Effector memory CD8-positive, alpha-beta T cell (primary cell): ENCODE measurements around the gene FILIP1L.

Experiments
- ATAC-seq: fragments of 150-1000 bp; cut with Tn5 transposase; replicated peaks from 2 replicates; pipeline ENCODE4 v1.10.0; 2021; ENCODE audit warnings: mild to moderate bottlenecking, moderate library complexity
- DNase-seq, 3 experiments: peaks; one replicate each; pipeline ENCODE4 v3.0.0; 2021
- H3K27ac Mint-ChIP-seq, 2 donors: one replicate each; pipeline ENCODE4 v1.8.0; 2022; ENCODE audit warnings: mild to moderate bottlenecking in 2 of 2, mixed read lengths in 2 of 2, moderate library complexity in 2 of 2
- H3K27me3 Mint-ChIP-seq, 2 donors: one replicate each; pipeline ENCODE4 v1.8.0; 2022; ENCODE audit warnings: mixed read lengths in 2 of 2
- H3K36me3 Mint-ChIP-seq: one replicate; pipeline ENCODE4 v1.8.0; 2022; ENCODE audit warnings: mild to moderate bottlenecking, moderate library complexity, mixed read lengths; ENCODE audit not compliant: insufficient read depth
- H3K4me1 Mint-ChIP-seq, 2 donors: one replicate each; pipeline ENCODE4 v1.8.0; 2022; ENCODE audit warnings: low read depth in 2 of 2, mixed read lengths in 2 of 2
- H3K4me3 Mint-ChIP-seq, 2 donors: one replicate each; pipeline ENCODE4 v1.8.0; 2022; ENCODE audit warnings: mild to moderate bottlenecking in 2 of 2, mixed read lengths in 2 of 2, moderate library complexity in 2 of 2
- H3K9me3 Mint-ChIP-seq, 2 donors: one replicate each; pipeline ENCODE4 v1.8.0; 2022; ENCODE audit warnings: mixed read lengths in 2 of 2

The FILIP1L gene

DNA sequence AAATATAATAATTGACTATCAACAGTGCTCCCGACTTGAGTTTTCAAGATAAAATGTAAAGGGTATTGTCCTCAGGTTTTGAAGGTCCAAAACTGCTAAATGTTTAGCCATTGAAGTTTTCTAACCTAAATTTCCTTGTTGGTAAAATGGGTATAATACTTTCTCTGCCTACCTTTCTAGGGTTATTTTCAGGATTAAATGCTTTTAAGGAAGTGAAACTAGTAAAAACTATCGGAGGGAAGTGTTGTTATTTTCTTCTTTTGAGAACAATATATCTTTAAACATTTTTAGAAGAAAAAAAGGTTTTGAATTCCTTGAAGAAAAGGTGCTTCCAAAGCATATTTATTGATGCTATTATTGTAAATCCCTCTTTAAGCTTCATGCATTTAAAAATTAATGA lies 67.3 kb downstream of the FILIP1L start:
- Mint-ChIP-seq H3K4me3 (peak overlapping the region in 1 of 2 donors; percentile 42), H3K36me3 (no peaks in the 10 kb centered on the region), H3K27ac (peak overlapping the region; percentile 54 to 65), H3K9me3 (no peaks in the 10 kb centered on the region), H3K4me1 (peaks cover 0 to 6% of the 10 kb centered on the region in 2 donors), H3K27me3 (no peaks in the 10 kb centered on the region)
- ATAC-seq = no peak
- no peak for DNase-seq

DNA sequence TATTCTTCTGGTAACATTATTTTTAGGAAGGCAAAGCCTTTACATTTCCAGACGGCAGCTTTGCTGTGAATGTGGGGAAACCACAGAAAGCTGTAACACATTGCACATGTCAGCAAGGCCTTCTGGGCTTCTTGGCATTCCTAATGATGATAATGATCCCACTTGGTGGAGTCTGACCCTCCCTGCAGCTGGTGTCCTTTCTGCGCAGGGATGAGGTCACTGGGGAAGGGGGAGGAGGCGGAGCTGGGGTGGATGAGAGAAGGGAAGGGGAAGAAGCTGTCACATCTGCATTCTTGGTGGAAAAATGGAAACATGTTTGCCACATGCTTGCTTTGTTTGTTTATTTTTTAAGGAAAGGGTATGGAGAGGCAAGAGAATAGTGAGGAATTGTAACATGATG lies 68.6 kb downstream of the FILIP1L start:
- no peaks in the 10 kb centered on the region for H3K36me3 Mint-ChIP-seq
- DNase-seq (no peak), ATAC-seq (no peak)
- no peaks in the 10 kb centered on the region for H3K27me3 Mint-ChIP-seq
- peaks cover 0 to 6% of the 10 kb centered on the region in 2 donors for H3K4me1 Mint-ChIP-seq
- no peak overlapping the region for H3K4me3 Mint-ChIP-seq
- no peak overlapping the region for H3K27ac Mint-ChIP-seq
- H3K9me3 Mint-ChIP-seq = no peaks in the 10 kb centered on the region

DNA sequence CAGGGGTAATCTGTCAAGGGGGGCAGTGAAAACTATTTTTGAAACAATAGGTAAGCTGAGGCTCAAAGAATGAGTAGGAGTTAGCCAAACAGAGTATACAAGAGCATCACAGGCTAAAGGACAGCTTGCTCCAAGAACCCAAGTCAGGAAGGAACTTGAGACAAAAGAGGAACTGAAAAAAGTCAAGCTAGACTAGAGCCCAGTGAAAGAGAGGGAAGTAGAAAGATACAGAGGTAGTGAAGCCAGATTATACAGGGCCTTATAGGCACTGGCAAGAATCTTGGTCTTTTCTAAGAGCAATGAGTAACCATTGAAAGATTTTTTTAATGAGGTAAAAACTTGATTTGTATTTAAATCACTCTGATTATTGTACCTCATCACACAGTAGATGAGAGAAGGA lies 69.9 kb downstream of the FILIP1L start:
- ATAC-seq (peak; percentile 50), DNase-seq (no peak)
- Mint-ChIP-seq H3K36me3 (no peaks in the 10 kb centered on the region), H3K4me3 (no peak overlapping the region), H3K4me1 (peaks cover 0 to 6% of the 10 kb centered on the region in 2 donors), H3K27ac (no peak overlapping the region), H3K27me3 (no peaks in the 10 kb centered on the region), H3K9me3 (no peaks in the 10 kb centered on the region)

DNA sequence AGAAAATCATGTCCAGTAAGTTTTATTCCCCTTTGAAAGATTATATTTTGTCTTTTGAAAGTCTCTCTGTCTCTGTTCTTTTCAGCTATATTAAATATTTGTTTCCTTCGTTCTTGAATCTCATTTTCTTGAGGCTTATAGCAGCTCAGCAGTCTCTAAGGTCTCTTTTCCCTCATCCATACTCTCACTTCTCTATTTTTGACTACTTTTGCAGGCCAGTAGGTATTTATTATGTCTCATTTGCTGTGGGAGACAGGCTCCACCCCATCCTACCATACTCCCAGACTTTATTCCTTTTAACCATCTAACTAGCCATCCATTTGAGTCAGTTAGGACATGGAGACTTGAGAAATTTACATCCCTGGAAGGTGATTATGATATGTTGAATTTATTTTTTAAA lies 71.0 kb downstream of the FILIP1L start:
- no peaks in the 10 kb centered on the region for H3K9me3 Mint-ChIP-seq
- no peaks in the 10 kb centered on the region for H3K27me3 Mint-ChIP-seq
- no peak overlapping the region for H3K27ac Mint-ChIP-seq
- no peak for DNase-seq
- H3K4me1 Mint-ChIP-seq = peaks cover 0 to 6% of the 10 kb centered on the region in 2 donors
- no peak overlapping the region for H3K4me3 Mint-ChIP-seq
- no peaks in the 10 kb centered on the region for H3K36me3 Mint-ChIP-seq
- no peak for ATAC-seq

DNA sequence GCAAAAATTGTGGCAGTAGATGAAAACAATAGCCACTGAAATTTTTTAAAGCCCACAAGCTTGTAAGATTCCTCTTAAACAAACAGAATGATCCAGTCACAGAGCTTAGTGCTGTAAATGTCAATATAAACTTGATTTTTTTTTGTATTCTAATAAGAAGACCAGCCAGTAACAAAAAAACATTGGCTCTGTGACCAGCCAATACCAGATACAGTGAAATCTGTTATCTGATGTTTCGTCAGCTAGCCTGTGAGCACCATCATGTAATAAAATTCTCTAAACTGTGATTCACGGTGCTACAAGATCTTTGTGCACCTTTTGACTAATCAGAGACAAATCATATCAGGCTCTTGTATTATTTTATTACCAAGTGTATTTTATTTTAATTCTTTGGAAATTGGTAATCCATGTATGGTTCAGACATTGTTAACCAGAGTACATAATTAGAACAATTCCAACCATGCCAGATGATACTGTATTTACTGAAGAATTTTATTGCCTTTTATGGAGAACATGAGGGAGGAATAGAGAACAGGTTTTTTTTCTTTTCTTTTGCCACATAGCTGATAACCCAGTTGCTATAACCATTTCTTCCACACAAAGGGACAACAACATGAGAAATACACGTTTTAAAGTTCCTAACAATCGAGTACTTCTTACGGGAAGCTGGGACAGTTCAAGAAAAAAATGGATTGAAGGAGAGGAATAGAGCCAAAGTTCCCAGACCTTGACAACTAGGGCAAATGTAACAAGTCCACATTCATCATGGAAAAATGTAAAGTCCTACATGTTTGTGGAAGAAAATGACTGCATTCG lies 71.9 kb downstream of the FILIP1L start:
- DNase-seq = no peak
- H3K27ac Mint-ChIP-seq = no peak overlapping the region
- H3K4me1 Mint-ChIP-seq = no peaks in the 10 kb centered on the region
- no peak overlapping the region for H3K4me3 Mint-ChIP-seq
- no peaks in the 10 kb centered on the region for H3K36me3 Mint-ChIP-seq
- no peak for ATAC-seq
- no peaks in the 10 kb centered on the region for H3K9me3 Mint-ChIP-seq
- no peaks in the 10 kb centered on the region for H3K27me3 Mint-ChIP-seq

DNA sequence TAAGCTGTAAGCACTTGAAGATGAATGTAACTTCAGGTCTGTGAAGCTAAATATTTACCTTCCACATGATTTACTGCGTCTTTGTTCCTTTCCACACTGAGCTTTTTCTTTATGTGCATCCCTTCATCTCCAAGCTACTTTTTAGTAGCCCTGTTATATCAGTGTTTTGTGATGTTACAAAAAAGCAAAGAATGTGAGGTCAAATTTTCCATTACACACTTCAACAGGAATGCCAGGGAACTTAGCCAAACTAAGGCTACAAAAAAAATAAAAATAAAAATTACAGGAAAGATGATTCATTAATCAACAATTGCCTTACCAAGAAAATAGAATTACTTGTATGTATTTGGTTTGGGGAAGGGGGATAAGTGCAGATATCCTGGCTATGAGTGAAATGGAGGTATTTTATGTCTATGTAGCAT lies 73.0 kb downstream of the FILIP1L start:
- Mint-ChIP-seq H3K9me3 (no peaks in the 10 kb centered on the region), H3K27ac (no peak overlapping the region), H3K4me1 (no peaks in the 10 kb centered on the region), H3K36me3 (no peaks in the 10 kb centered on the region), H3K4me3 (no peak overlapping the region), H3K27me3 (no peaks in the 10 kb centered on the region)
- no peak for DNase-seq
- ATAC-seq = no peak

DNA sequence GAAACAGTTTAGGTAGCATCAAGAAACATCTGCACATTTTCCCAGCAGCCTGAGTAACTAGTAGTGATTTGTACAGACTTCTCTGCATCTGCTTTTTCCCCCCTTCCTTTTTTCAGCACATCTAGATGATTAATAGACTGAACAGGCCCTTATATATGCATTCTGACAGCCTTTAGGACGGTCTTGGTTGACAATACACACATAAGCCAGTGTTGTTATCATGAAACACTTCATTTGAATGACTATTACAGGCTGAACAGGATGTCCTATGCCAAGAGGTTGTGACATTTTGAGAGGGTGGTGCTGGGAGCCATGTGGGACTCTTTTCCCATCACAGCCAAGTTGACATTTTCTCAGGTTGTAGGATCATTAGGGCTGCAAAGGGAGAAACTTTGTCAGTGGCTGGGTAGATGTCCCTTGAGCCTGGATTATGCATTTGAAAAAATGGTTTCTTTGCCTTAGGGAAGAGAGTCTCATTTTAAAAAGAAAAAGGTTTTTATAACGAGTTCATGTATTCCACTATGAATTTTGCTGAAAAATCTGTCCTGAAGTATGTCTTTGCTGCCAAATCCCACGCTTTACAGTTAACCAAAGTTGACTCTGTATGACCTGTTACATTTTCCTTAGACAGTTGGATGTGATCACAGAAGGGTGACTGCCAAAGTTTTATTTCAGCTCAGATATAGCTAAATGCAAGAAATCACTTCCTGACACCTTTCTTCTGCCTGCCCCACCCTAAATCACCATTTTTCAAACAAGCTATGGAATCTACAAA lies 73.7 kb downstream of the FILIP1L start:
- H3K4me1 Mint-ChIP-seq = no peaks in the 10 kb centered on the region
- no peaks in the 10 kb centered on the region for H3K27me3 Mint-ChIP-seq
- no peak overlapping the region for H3K4me3 Mint-ChIP-seq
- H3K9me3 Mint-ChIP-seq = no peaks in the 10 kb centered on the region
- ATAC-seq (no peak), DNase-seq (no peak)
- no peak overlapping the region for H3K27ac Mint-ChIP-seq
- no peaks in the 10 kb centered on the region for H3K36me3 Mint-ChIP-seq

DNA sequence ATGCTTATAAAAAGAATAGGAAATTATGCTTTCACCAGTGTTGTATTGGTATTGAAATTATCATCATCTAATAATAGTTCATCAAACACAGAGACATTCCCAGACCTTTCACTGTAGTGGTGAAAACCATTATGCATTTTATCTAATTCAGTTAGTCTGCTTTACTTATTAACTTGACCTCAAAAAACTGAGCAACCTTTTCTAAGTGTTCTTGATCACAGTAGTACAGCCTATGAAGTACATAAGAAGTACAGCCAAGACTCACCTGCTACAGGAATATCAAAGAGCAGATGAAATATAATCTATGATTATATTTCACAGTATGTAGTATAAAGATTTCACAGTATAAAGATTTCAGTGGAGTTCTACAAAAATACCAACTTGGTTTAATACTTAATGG lies 75.2 kb downstream of the FILIP1L start:
- Mint-ChIP-seq H3K4me1 (no peaks in the 10 kb centered on the region), H3K27me3 (no peaks in the 10 kb centered on the region), H3K27ac (no peak overlapping the region), H3K36me3 (no peaks in the 10 kb centered on the region), H3K4me3 (no peak overlapping the region), H3K9me3 (no peaks in the 10 kb centered on the region)
- DNase-seq = no peak
- no peak for ATAC-seq

DNA sequence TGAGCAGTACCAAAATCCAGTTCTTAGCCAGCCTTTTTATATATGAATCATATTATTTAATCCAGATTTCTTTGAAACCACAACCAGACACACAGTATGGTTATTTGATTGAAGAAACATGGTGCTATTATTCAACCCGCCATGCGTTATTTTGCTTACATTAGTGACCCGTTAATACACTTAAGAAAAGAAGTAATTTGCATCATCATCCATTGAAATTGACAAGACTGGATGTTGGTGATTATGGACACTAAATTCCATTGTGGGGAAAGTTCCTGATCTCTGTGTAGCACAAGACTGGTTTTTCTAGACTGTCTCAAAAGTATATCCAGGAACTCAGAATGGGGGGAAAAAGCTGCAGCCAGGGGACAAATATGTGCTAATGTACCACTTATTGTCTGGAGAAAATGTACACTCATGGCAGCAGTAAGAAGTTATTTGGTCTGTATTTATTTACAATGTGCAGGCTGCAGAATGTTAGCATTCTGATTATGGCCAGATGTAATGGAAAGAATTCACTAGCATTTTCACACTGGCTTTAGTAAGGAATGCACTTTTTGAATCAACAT lies 80.3 kb downstream of the FILIP1L start:
- no peak for DNase-seq
- Mint-ChIP-seq H3K4me3 (no peak overlapping the region), H3K27ac (no peak overlapping the region), H3K4me1 (no peaks in the 10 kb centered on the region), H3K27me3 (no peaks in the 10 kb centered on the region), H3K36me3 (no peaks in the 10 kb centered on the region), H3K9me3 (no peaks in the 10 kb centered on the region)
- ATAC-seq = no peak

DNA sequence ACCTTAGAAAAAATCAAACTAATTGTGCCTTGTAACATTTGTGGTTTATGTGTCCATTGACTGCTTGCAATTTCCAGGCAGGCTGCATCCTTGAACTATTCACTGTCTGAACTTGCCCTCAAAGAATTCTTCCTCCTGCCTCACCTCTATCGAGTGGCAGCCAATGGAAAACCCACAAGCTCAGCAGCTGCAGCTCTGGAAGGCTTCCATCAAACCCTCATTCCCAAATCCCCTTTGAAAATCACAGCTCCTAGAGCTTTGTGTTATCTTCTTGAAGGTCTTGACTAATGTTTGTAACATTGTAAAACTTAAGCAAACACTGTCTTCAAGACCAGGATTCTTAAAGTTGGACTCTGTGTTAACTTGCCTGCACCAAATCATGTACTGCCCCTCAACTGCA lies 81.1 kb downstream of the FILIP1L start:
- DNase-seq = no peak
- no peaks in the 10 kb centered on the region for H3K9me3 Mint-ChIP-seq
- no peak overlapping the region for H3K4me3 Mint-ChIP-seq
- no peaks in the 10 kb centered on the region for H3K27me3 Mint-ChIP-seq
- no peak for ATAC-seq
- H3K27ac Mint-ChIP-seq = no peak overlapping the region
- H3K36me3 Mint-ChIP-seq = no peaks in the 10 kb centered on the region
- H3K4me1 Mint-ChIP-seq = no peaks in the 10 kb centered on the region

DNA sequence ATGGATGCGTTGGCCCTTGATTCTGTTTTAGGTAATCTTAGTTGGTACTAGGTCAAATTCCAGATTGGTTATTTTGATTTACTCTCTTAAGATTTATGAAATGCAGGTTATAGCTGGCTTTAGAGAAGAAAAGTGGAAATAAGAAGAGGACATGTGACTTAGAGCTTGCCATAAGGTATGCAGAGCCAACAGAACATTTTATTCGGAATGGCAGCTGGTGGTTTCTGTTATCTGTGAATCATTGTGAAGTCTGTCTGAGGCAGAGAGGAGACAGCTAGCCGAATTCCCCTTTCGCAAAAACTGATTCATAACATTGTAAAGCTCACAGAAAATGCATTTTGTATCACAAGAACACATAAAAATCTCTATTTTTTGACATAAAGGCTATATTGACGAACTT lies 82.1 kb downstream of the FILIP1L start:
- Mint-ChIP-seq H3K36me3 (no peaks in the 10 kb centered on the region), H3K27me3 (no peaks in the 10 kb centered on the region), H3K4me3 (no peak overlapping the region), H3K4me1 (no peaks in the 10 kb centered on the region), H3K9me3 (no peaks in the 10 kb centered on the region), H3K27ac (no peak overlapping the region)
- DNase-seq (no peak), ATAC-seq (no peak)

DNA sequence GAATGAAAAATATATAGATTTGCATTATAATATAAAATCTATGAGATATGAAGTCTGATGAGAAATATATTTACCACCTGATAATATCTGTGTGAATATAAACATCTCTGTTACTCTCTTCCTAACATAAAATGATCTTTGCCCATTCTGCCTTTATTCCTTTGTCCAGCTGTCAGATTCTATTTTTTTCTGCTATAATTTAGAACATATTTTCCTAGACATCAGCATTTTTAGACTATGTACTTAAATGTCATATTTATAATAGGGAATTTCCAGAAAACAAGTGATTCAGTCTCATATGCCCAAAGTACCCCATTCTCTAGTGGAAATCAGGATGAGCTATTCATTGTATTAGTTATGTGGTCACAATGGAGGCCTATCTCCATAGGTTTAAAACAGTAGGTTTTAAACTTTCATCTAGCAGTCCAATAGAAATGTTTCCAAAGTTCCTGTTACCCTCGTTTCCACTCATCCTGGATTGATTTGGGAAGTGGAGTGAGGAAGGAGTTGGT lies 83.3 kb downstream of the FILIP1L start:
- DNase-seq (no peak), ATAC-seq (no peak)
- no peaks in the 10 kb centered on the region for H3K36me3 Mint-ChIP-seq
- H3K4me3 Mint-ChIP-seq = no peak overlapping the region
- no peak overlapping the region for H3K27ac Mint-ChIP-seq
- H3K4me1 Mint-ChIP-seq = no peaks in the 10 kb centered on the region
- H3K9me3 Mint-ChIP-seq = no peaks in the 10 kb centered on the region
- H3K27me3 Mint-ChIP-seq = no peaks in the 10 kb centered on the region

DNA sequence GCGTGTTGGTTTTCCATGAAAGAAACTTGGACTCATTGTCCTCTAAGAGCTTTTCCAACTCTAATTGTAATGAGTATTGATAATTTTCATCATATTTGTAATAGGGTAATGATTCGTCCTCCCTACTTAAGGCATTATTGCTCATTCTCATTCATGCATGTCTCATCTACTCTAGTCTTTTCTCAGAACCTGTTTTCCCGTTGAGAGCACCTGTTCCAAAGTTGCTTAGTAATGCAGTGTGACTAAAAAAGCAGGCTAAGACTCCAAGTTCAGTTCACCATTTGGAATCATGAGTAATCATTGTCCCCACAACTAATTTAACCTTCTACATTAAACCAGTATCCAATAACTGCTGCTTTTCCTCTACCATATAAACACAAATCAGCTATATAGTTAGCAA lies 84.0 kb downstream of the FILIP1L start:
- ATAC-seq (no peak), DNase-seq (no peak)
- H3K4me3 Mint-ChIP-seq = no peak overlapping the region
- H3K4me1 Mint-ChIP-seq = no peaks in the 10 kb centered on the region
- no peaks in the 10 kb centered on the region for H3K27me3 Mint-ChIP-seq
- no peaks in the 10 kb centered on the region for H3K9me3 Mint-ChIP-seq
- no peaks in the 10 kb centered on the region for H3K36me3 Mint-ChIP-seq
- H3K27ac Mint-ChIP-seq = no peak overlapping the region

DNA sequence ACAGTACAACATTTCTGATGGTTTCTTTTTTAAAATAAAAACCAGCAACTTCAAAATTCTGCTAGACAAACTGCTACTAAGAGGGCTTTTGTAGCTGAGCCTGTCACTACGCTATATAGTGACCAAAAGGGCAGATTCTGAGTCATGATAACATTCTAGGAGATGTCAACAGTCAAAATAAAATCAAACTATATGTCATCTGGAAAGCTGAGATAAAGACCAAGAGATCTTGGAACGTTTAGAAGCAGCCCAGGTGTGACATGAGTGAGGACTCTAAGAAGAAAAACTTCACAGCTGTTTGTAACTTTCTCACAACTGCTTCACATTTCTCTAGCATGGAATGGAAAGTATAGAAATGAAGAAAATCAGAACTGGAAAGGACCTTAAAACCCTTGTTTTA lies 84.6 kb downstream of the FILIP1L start:
- H3K36me3 Mint-ChIP-seq = no peaks in the 10 kb centered on the region
- DNase-seq (no peak), ATAC-seq (no peak)
- H3K9me3 Mint-ChIP-seq = no peaks in the 10 kb centered on the region
- H3K27me3 Mint-ChIP-seq = no peaks in the 10 kb centered on the region
- no peaks in the 10 kb centered on the region for H3K4me1 Mint-ChIP-seq
- H3K27ac Mint-ChIP-seq = no peak overlapping the region
- no peak overlapping the region for H3K4me3 Mint-ChIP-seq
